Gastroesophageal sphincter (tissue), 4 donors: ENCODE results near the gene TFB2M. TPM values are rescaled to one million over a fixed set of nuclear protein-coding genes. Genes with fewer than 3 reads are reported as not detected.

Experiments used
- ATAC-seq: fragments of 150-250 bp; one replicate; pipeline ENCODE4 v1.9.1; 2016; ENCODE audit warnings: mild to moderate bottlenecking, moderate library complexity
- H3K27ac ChIP-seq, 4 donors: fragments of 200-600 bp; sonication (generic) in 3 of 4; 1 replicate in 3 of 4; 2 replicates in 1 of 4; pipeline ENCODE4 v1.5.1; 2016 to 2019
- H3K27me3 ChIP-seq: fragments of 200-600 bp; sonication (generic); one replicate; pipeline ENCODE4 v1.5.1; 2019
- H3K36me3 ChIP-seq, 2 donors: fragments of 200-600 bp; sonication (generic); one replicate each; pipeline ENCODE4 v1.5.1; 2019; ENCODE audit warnings: control low read depth in 1 of 2
- H3K4me1 ChIP-seq, 3 donors: fragments of 200-600 bp; sonication (generic); 1 replicate in 2 of 3; 2 replicates in 1 of 3; pipeline ENCODE4 v1.5.1; 2016 to 2019; ENCODE audit warnings: control low read depth in 2 of 3
- H3K4me3 ChIP-seq, 2 donors: fragments of 200-600 bp; sonication (generic); one replicate each; pipeline ENCODE4 v1.5.1; 2019; ENCODE audit warnings: mild to moderate bottlenecking in 1 of 2, moderate library complexity in 1 of 2
- H3K9me3 ChIP-seq, 3 donors: fragments of 200-600 bp; sonication (generic); one replicate each; pipeline ENCODE4 v1.5.1; 2017 to 2019; ENCODE audit warnings: control low read depth in 2 of 3
- CTCF ChIP-seq, 4 experiments: fragments of 200-600 bp in 2 of 4; fragments of 450-650 bp in 2 of 4; sonication (generic) in 1 of 4; IDR thresholded peaks; one replicate each; pipeline ENCODE4 v1.5.1; 2017 to 2019; ENCODE audit warnings: antibody characterized with exemption in 4 of 4, mild to moderate bottlenecking in 2 of 4, moderate library complexity in 2 of 4
- EP300 ChIP-seq: sonication (generic); formaldehyde crosslinking; IDR thresholded peaks from one replicate; pipeline ENCODE4 v1.6.1; 2017; ENCODE audit warnings: antibody characterized with exemption, mild to moderate bottlenecking
- POLR2A ChIP-seq, 2 donors: fragments of 450-650 bp; IDR thresholded peaks; one replicate each; pipeline ENCODE4 v1.6.1; 2017; ENCODE audit warnings: antibody characterized with exemption in 2 of 2, mild to moderate bottlenecking in 2 of 2, moderate library complexity in 1 of 2
- POLR2AphosphoS5 ChIP-seq: sonication (generic); formaldehyde crosslinking; IDR thresholded peaks from one replicate; pipeline ENCODE4 v1.6.1; 2017; ENCODE audit warnings: antibody characterized with exemption
- WGBS, 2 donors: methylation state at CpG; one replicate each; pipeline ENCODE4 v1.1.5; 2018; ENCODE audit warnings: low coverage in 1 of 2; 5-methylcytosine and 5-hydroxymethylcytosine counted together
- total RNA-seq, 4 donors: library from RNA; depleted of rRNA; stranded (reverse); fragments of >200 nt; gene quantifications; one replicate each; pipeline ENCODE4 v1.1.0, GENCODE V29; 2016

Gene TFB2M
- total RNA-seq, 4 donors from 2014 or later = 7.4 to 12.8 (median 10.2) TPM

GRCh38 chr1:246526915-246527314 is 39.1 kb downstream of the TFB2M start:
- TF ChIP-seq POLR2A (IDR thresholded peaks at IDR 0.05) (no peak), POLR2AphosphoS5 (no peak), EP300 (no peak), CTCF (IDR thresholded peaks at IDR 0.05) (no peak)

GRCh38 chr1:246526380-246526779 is 39.7 kb downstream of the TFB2M start:
- no peak for ATAC-seq
- TF ChIP-seq EP300 (no peak), POLR2A (IDR thresholded peaks at IDR 0.05) (no peak), POLR2AphosphoS5 (no peak), CTCF (IDR thresholded peaks at IDR 0.05) (no peak)
- WGBS, 2 donors = 80 to 89% methylated on average over 2 to 4 of the region's 4 CpGs
- Histone ChIP-seq H3K36me3 (no peaks in the 10 kb centered on the region), H3K9me3 (peaks cover 0 to 16% (median 0%) of the 10 kb centered on the region in 3 donors), H3K4me3 (no peak overlapping the region), H3K4me1 (no peaks in the 10 kb centered on the region), H3K27me3 (no peaks in the 10 kb centered on the region), H3K27ac (no peak overlapping the region)

More at GRCh38 chr1:246526915-246527314, 39.1 kb downstream of the TFB2M start:
- Histone ChIP-seq H3K27ac (no peak overlapping the region), H3K9me3 (peaks cover 0 to 22% (median 0%) of the 10 kb centered on the region in 3 donors), H3K4me1 (no peaks in the 10 kb centered on the region), H3K4me3 (no peak overlapping the region), H3K36me3 (no peaks in the 10 kb centered on the region), H3K27me3 (no peaks in the 10 kb centered on the region)
- ATAC-seq = no peak
- WGBS, 2 donors = no CpG with 5 or more reads among the region's 7 CpGs

- no peaks in the 10 kb centered on the region for H3K4me1 ChIP-seq
- TF ChIP-seq CTCF (IDR thresholded peaks at IDR 0.05) = no peak
- no peak for ATAC-seq
- H3K4me3 ChIP-seq = no peak overlapping the region
- H3K27ac ChIP-seq = no peak overlapping the region
- H3K36me3 ChIP-seq = no peaks in the 10 kb centered on the region
- peaks cover 0 to 32% (median 0%) of the 10 kb centered on the region in 3 donors for H3K9me3 ChIP-seq
- no CpG with 5 or more reads among the region's 1 CpG for WGBS, 2 donors
- no peaks in the 10 kb centered on the region for H3K27me3 ChIP-seq
Measured at GRCh38 chr1:246519514-246519913, 46.5 kb downstream of the TFB2M start.

GRCh38 chr1:246518456-246519205 is 47.4 kb downstream of the TFB2M start:
- H3K36me3 ChIP-seq = no peaks in the 10 kb centered on the region
- H3K27me3 ChIP-seq = no peaks in the 10 kb centered on the region
- H3K4me3 ChIP-seq = no peak overlapping the region
- H3K4me1 ChIP-seq = no peaks in the 10 kb centered on the region
- 76 to 100% methylated on average over 2 to 8 of the region's 17 CpGs for WGBS, 2 donors
- ATAC-seq = no peak
- H3K27ac ChIP-seq = no peak overlapping the region
- TF ChIP-seq EP300 = no peak
- TF ChIP-seq CTCF (IDR thresholded peaks at IDR 0.05) = no peak
- TF ChIP-seq POLR2AphosphoS5 = no peak
- TF ChIP-seq POLR2A (IDR thresholded peaks at IDR 0.05) = no peak
- peaks cover 0 to 40% (median 0%) of the 10 kb centered on the region in 3 donors for H3K9me3 ChIP-seq

GRCh38 chr1:246517391-246517790 is 48.7 kb downstream of the TFB2M start:
- Histone ChIP-seq H3K4me1 (no peaks in the 10 kb centered on the region), H3K9me3 (peaks cover 0 to 46% (median 0%) of the 10 kb centered on the region in 3 donors), H3K4me3 (no peak overlapping the region), H3K27ac (no peak overlapping the region), H3K27me3 (no peaks in the 10 kb centered on the region), H3K36me3 (no peaks in the 10 kb centered on the region)
- 72% methylated on average over 5 of the region's 7 CpGs; no CpG with 5 or more reads in 1 of the 2 donors for WGBS, 2 donors
- TF ChIP-seq POLR2AphosphoS5 (no peak), CTCF (IDR thresholded peaks at IDR 0.05) (no peak), EP300 (no peak)
- no peak for ATAC-seq
